H1 (cell line): ENCODE data around the gene GRIN2C. TPM values are rescaled to one million over a fixed set of nuclear protein-coding genes. Genes with fewer than 3 reads are reported as not detected.

Experiments used
- CTCF ChIA-PET: fragments of 300-600 bp; sonication (Branson Sonifier 250); formaldehyde crosslinking; loops from one replicate; lab custom pipeline; 2021; ENCODE audit not compliant: partially characterized antibody; lab: Charles Lee
- POLR2A ChIA-PET: fragments of 300-600 bp; sonication (Branson Sonifier 250); formaldehyde crosslinking; loops from one replicate; lab custom pipeline; 2021; ENCODE audit warnings: inconsistent platforms; ENCODE audit not compliant: partially characterized antibody; lab: Charles Lee
- DNase-seq, 2 experiments: peaks; one replicate each; pipeline versions ENCODE4 v3.0.0 to v3.0.0-alpha.2; 2010 to 2022; ENCODE audit warnings: low spot score in 2 of 2, low read depth in 1 of 2, mixed read lengths in 1 of 2
- FAIRE-seq: peaks from 2 replicates; lab custom pipeline; 2011; peaks lifted over from hg19 to GRCh38; lab: Jason Lieb, UNC
- H2AFZ ChIP-seq: 2 replicates; pipeline ENCODE4 v1.8.1; 2012; ENCODE audit warnings: low read length, inconsistent platforms
- H2AK5ac ChIP-seq: 2 replicates; pipeline ENCODE4 v1.6.1; 2013; ENCODE audit warnings: low read depth, low read length
- H2BK120ac ChIP-seq: replicated peaks from 2 replicates; pipeline ENCODE3; 2013; ENCODE audit warnings: low read depth, low read length, inconsistent platforms
- H2BK12ac ChIP-seq: 2 replicates; pipeline ENCODE4 v1.6.1; 2013; ENCODE audit warnings: low read depth, low read length
- H2BK15ac ChIP-seq: 2 replicates; pipeline ENCODE4 v1.6.1; 2013; ENCODE audit warnings: low read length
- H2BK20ac ChIP-seq: 2 replicates; pipeline ENCODE4 v1.6.1; 2013; ENCODE audit warnings: low read length
- H2BK5ac ChIP-seq: 2 replicates; pipeline ENCODE4 v1.6.1; 2013; ENCODE audit warnings: low read depth, low read length
- H3K14ac ChIP-seq: 2 replicates; pipeline ENCODE4 v1.6.1; 2013; ENCODE audit warnings: inconsistent platforms; ENCODE audit not compliant: insufficient read length
- H3K18ac ChIP-seq: 2 replicates; pipeline ENCODE4 v1.6.1; 2013; ENCODE audit warnings: low read length; ENCODE audit errors: extremely low read depth
- H3K23ac ChIP-seq: 2 replicates; pipeline ENCODE4 v1.6.1; 2013; ENCODE audit warnings: inconsistent platforms; ENCODE audit not compliant: insufficient read length
- H3K23me2 ChIP-seq: 2 replicates; pipeline ENCODE4 v1.6.1; 2013; ENCODE audit warnings: low read depth, low read length
- H3K27ac ChIP-seq: 2 replicates; pipeline ENCODE4 v1.6.1; 2011; ENCODE audit warnings: low read depth, low read length, inconsistent platforms
- H3K27me3 ChIP-seq, 4 experiments: replicated peaks in 1 of 4; 1 replicate in 1 of 4; 2 replicates in 3 of 4; pipeline versions ENCODE4 v1.6.1 to v1.8.1; 2011 to 2013; ENCODE audit warnings: low read length in 3 of 4, mild to moderate bottlenecking in 3 of 4, inconsistent platforms in 2 of 4, mixed read lengths in 2 of 4, moderate library complexity in 1 of 4; ENCODE audit not compliant: control insufficient read depth in 3 of 4, insufficient read depth in 3 of 4; ENCODE audit errors: extremely low read depth in 1 of 4
- H3K36me3 ChIP-seq, 4 experiments: 2 replicates each; pipeline versions ENCODE4 v1.6.1 to v1.8.1; 2011 to 2013; ENCODE audit warnings: mild to moderate bottlenecking in 4 of 4, low read length in 3 of 4, moderate library complexity in 2 of 4, control low read depth in 1 of 4, inconsistent platforms in 1 of 4; ENCODE audit not compliant: insufficient read depth in 4 of 4, control insufficient read depth in 2 of 4
- H3K4ac ChIP-seq: replicated peaks from 2 replicates; pipeline ENCODE3; 2013; ENCODE audit warnings: low read length, low read depth, mixed read lengths, inconsistent platforms; ENCODE audit not compliant: insufficient read length
- H3K4me1 ChIP-seq, 4 experiments: replicated peaks in 1 of 4; 1 replicate in 1 of 4; 2 replicates in 3 of 4; pipeline versions ENCODE4 v1.6.1 to v1.8.1; 2011 to 2013; ENCODE audit warnings: low read length in 3 of 4, inconsistent platforms in 2 of 4, mixed read lengths in 1 of 4; ENCODE audit not compliant: insufficient read depth in 4 of 4, control insufficient read depth in 3 of 4
- H3K4me2 ChIP-seq, 2 experiments: 2 replicates each; pipeline versions ENCODE4 v1.6.1 to v1.8.1; 2011 to 2013; ENCODE audit warnings: low read depth in 2 of 2, low read length in 2 of 2, control low read depth in 1 of 2, inconsistent platforms in 1 of 2, mild to moderate bottlenecking in 1 of 2; ENCODE audit not compliant: insufficient read depth in 1 of 2
- H3K4me3 ChIP-seq, 4 experiments: fragments of 200-600, 300-600 bp in 1 of 4; sonication (generic), shearing (Covaris generic), sonication (Bioruptor Twin) in 1 of 4; 2 replicates each; pipeline versions ENCODE4 v1.5.1 to v1.8.1; 2011 to 2016; ENCODE audit warnings: low read length in 4 of 4, low read depth in 3 of 4, control low read depth in 2 of 4, inconsistent platforms in 2 of 4, mild to moderate bottlenecking in 2 of 4, mixed read lengths in 1 of 4, moderate library complexity in 1 of 4; ENCODE audit not compliant: insufficient read depth in 2 of 4; ENCODE audit errors: extremely low read depth in 1 of 4
- H3K56ac ChIP-seq: replicated peaks from 2 replicates; pipeline ENCODE3; 2013; ENCODE audit warnings: low read depth, mild to moderate bottlenecking, mixed read lengths, low read length, inconsistent platforms; ENCODE audit not compliant: insufficient read length
- H3K79me1 ChIP-seq: 2 replicates; pipeline ENCODE4 v1.6.1; 2013; ENCODE audit warnings: low read depth, low read length, control low read depth
- H3K79me2 ChIP-seq, 2 experiments: 2 replicates each; pipeline versions ENCODE4 v1.6.1 to v1.8.1; 2012 to 2013; ENCODE audit warnings: low read length in 2 of 2, mild to moderate bottlenecking in 2 of 2, inconsistent platforms in 1 of 2; ENCODE audit not compliant: insufficient read depth in 2 of 2, control insufficient read depth in 1 of 2
- H3K9ac ChIP-seq, 4 experiments: replicated peaks in 1 of 4; 1 replicate in 1 of 4; 2 replicates in 3 of 4; pipeline versions ENCODE4 v1.6.1 to v1.8.1; 2011 to 2013; ENCODE audit warnings: low read depth in 3 of 4, low read length in 3 of 4, control low read depth in 2 of 4, mild to moderate bottlenecking in 2 of 4, moderate library complexity in 2 of 4, inconsistent platforms in 1 of 4; ENCODE audit errors: extremely low read depth in 1 of 4
- H3K9me3 ChIP-seq, 2 experiments: 2 replicates each; pipeline versions ENCODE4 v1.6.1 to v1.8.1; 2012 to 2013; ENCODE audit warnings: mild to moderate bottlenecking in 2 of 2, moderate library complexity in 2 of 2, control low read depth in 1 of 2, inconsistent platforms in 1 of 2, low read depth in 1 of 2, low read length in 1 of 2, mixed read lengths in 1 of 2; ENCODE audit not compliant: insufficient read depth in 2 of 2
- H4K20me1 ChIP-seq, 2 experiments: replicated peaks in 1 of 2; 2 replicates each; pipeline versions ENCODE3 to v1.8.1; 2011 to 2013; ENCODE audit warnings: inconsistent platforms in 2 of 2, low read length in 2 of 2, mild to moderate bottlenecking in 1 of 2; ENCODE audit not compliant: insufficient read depth in 2 of 2, control insufficient read depth in 1 of 2
- H4K5ac ChIP-seq: 2 replicates; pipeline ENCODE4 v1.6.1; 2013; ENCODE audit warnings: low read length, low read depth, mixed read lengths, inconsistent platforms; ENCODE audit not compliant: insufficient read length
- H4K8ac ChIP-seq: 2 replicates; pipeline ENCODE4 v1.8.0; 2013; ENCODE audit warnings: mild to moderate bottlenecking, moderate library complexity, low read length, inconsistent platforms; ENCODE audit not compliant: insufficient read depth; ENCODE audit errors: extremely low read depth
- H4K91ac ChIP-seq: replicated peaks from 2 replicates; pipeline ENCODE3; 2013; ENCODE audit warnings: low read length, mixed read lengths, inconsistent platforms; ENCODE audit not compliant: insufficient read length
- ASH2L ChIP-seq: fragments of 200-600, 300-600 bp; sonication (generic); IDR thresholded peaks from one replicate; pipeline ENCODE4 v1.7.1; 2017; ENCODE audit warnings: low read length
- CBX8 ChIP-seq: fragments of 300-800, 300-1000 bp; sonication (generic); IDR thresholded peaks from 2 replicates; pipeline ENCODE4 v1.7.1; 2016; ENCODE audit warnings: low read depth, low read length, borderline replicate concordance
- CEBPB ChIP-seq: IDR thresholded peaks from 2 replicates; pipeline ENCODE4 v1.6.1; 2012; ENCODE audit warnings: low read depth, low read length
- CHD2 ChIP-seq: IDR thresholded peaks from 2 replicates; pipeline ENCODE4 v1.6.1; 2012; ENCODE audit warnings: low read length, improper control_type of control experiment
- EGR1 ChIP-seq: IDR thresholded peaks from 2 replicates; pipeline ENCODE4 v1.6.1; 2011; ENCODE audit warnings: low read depth, low read length, borderline replicate concordance
- KDM4A ChIP-seq: IDR thresholded peaks from one replicate; pipeline ENCODE4 v1.7.1; 2012; ENCODE audit warnings: low read depth, mild to moderate bottlenecking, moderate library complexity, low read length, inconsistent platforms; ENCODE audit not compliant: severe bottlenecking
- RBBP5 ChIP-seq: IDR thresholded peaks from 2 replicates; pipeline ENCODE4 v1.7.1; 2012; ENCODE audit warnings: low read depth, mild to moderate bottlenecking, inconsistent platforms, low read length, moderate library complexity, borderline replicate concordance
- SRF ChIP-seq: IDR thresholded peaks from 2 replicates; pipeline ENCODE4 v1.6.1; 2011; ENCODE audit warnings: mild to moderate bottlenecking, low read depth, low read length, moderate library complexity
- TAF7 ChIP-seq: optimal IDR thresholded peaks from 2 replicates; pipeline ENCODE3; 2011; ENCODE audit warnings: low read depth, mild to moderate bottlenecking, inconsistent platforms, low read length, moderate library complexity, borderline replicate concordance
- ZNF274 ChIP-seq: IDR thresholded peaks from 2 replicates; pipeline ENCODE4 v1.7.0; 2012; ENCODE audit warnings: low read length, borderline replicate concordance; ENCODE audit errors: extremely low read depth
- WGBS, 2 experiments: shearing (Covaris generic) in 1 of 2; methylation state at CpG; one replicate each; pipeline versions ENCODE4 v1.1.6 to v1.1.7; 2013 to 2015; ENCODE audit warnings: low lambda C conversion rate in 2 of 2, mixed read lengths in 2 of 2, inconsistent platforms in 1 of 2, low coverage in 1 of 2, missing lambda C conversion rate in 1 of 2; ENCODE audit not compliant: insufficient replicate concordance in 2 of 2, insufficient coverage in 1 of 2, insufficient read length in 1 of 2; ENCODE audit errors: extremely low coverage in 1 of 2, missing lambda C conversion rate in 1 of 2; 5-methylcytosine and 5-hydroxymethylcytosine counted together
- polyA plus RNA-seq, 7 experiments: library from polyadenylated mRNA; depleted of rRNA in 3 of 7; stranded (reverse) in 5 of 7; unstranded in 2 of 7; fragments of >200 nt in 5 of 7; fragments of 200-250 nt in 2 of 7; gene quantifications; 1 replicate in 5 of 7; 2 replicates in 1 of 7; 4 replicates in 1 of 7; pipeline versions ENCODE4 v1.2.1 to v1.2.3, GENCODE V29; 2011 to 2013; ENCODE audit warnings: missing spikeins in 2 of 7, mixed read lengths in 2 of 7
- total RNA-seq: library from RNA; stranded (reverse); fragmentation: NEBNext Ultra II Directional; extraction: Animal tissue kit (Norgen Biotek cat#: 25700); gene quantifications from 2 replicates; pipeline ENCODE4 v1.2.1, GENCODE V29; 2021

GRIN2C gene
- total and polyA plus RNA-seq, 2 of the 8 experiments (the other 6 are each of a cell fraction or from before 2014, with no cell fraction given) = 0.06 to 0.07 TPM

DNA sequence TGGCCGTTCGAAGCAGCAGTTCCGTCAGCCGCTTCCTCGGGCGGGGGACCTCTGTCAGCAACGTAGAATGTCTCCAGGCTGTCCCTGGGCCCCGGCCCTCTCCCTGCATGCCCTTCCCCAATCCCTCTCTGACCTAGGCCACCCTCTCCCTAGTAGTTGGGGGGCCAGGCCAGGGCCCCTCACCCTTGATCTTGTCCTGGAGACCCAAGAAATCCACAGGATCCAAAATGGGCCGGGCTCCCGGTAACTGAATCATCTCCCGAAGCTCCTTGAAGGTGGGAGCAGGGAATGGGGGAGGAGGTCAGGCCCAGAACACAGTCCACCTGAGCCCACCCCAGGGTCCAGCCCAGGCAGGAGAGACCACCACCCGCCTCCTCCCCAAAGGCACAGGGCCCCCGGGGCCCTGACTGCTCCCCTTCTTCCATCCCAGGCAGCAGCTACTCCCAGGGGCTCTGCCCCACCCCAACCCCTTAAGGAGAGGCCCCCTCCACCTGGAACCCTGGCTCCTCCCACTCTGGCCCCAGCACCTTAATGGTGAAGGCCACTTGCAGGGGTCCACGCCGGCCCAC, 4.7 kb upstream of the GRIN2C start:
- no peaks in the 10 kb centered on the region; the same call in 1 of the 2 replicates for H3K23me2 ChIP-seq
- H3K14ac ChIP-seq = no peak overlapping the region
- H3K79me1 ChIP-seq = no peaks in the 10 kb centered on the region
- no peak overlapping the region for H4K91ac ChIP-seq
- peaks cover 0 to 8% (median 5%) of the 10 kb centered on the region in 4 experiments; a peak in 4 of 7 replicates for H3K4me1 ChIP-seq
- H3K56ac ChIP-seq = no peak overlapping the region
- no peak overlapping the region for H3K4me3 ChIP-seq
- FAIRE-seq = no peak
- H2AFZ ChIP-seq = no peak overlapping the region
- no peak overlapping the region for H2BK120ac ChIP-seq
- no peak overlapping the region for H3K4ac ChIP-seq
- H3K36me3 ChIP-seq = peaks cover 0 to 17% (median under 1%) of the 10 kb centered on the region in 4 experiments; a peak in 2 of 8 replicates
- H3K4me2 ChIP-seq = no peak overlapping the region
- 0 out of 2 replicates have a peak overlapping the region, but pooled peaks have one; percentile 24 for H3K18ac ChIP-seq
- H4K20me1 ChIP-seq = peaks cover 3 to 9% of the 10 kb centered on the region in 2 experiments
- WGBS, 2 experiments = 93% methylated on average over 15 of the region's 15 CpGs; no CpG with 5 or more reads in 1 of the 2 experiments
- H4K5ac ChIP-seq = no peak overlapping the region
- no peak overlapping the region for H3K23ac ChIP-seq
- no peak overlapping the region for H3K9ac ChIP-seq
- no peak overlapping the region for H2BK12ac ChIP-seq
- peaks cover 26 to 28% (median 26%) of the 10 kb centered on the region in 4 experiments for H3K27me3 ChIP-seq
- H2BK15ac ChIP-seq = no peak overlapping the region
- no peak overlapping the region for H2BK5ac ChIP-seq
- ChIA-PET CTCF (interaction anchor here (0.6 to 99.6 kb wide), 17 partner anchors 21 to 260 kb away, joined by 3 to 2981 read pairs (median 11); partner anchors contain the start of genes FADS6, FDXR, GRIN2C and NAT9), POLR2A (interaction anchor here (0.8 to 3.5 kb wide), 3 partner anchors 8 to 71 kb away, joined by 3 to 17 read pairs (median 3); partner anchors contain the start of genes FDXR and OTOP3)
- no peak overlapping the region for H4K8ac ChIP-seq
- H2AK5ac ChIP-seq = no peak overlapping the region
- no peak overlapping the region for H2BK20ac ChIP-seq
- H3K9me3 ChIP-seq = no peaks in the 10 kb centered on the region
- no peak overlapping the region for H3K27ac ChIP-seq
- no peaks in the 10 kb centered on the region for H3K79me2 ChIP-seq
- no peak for DNase-seq
- TF ChIP-seq SRF (no peak), ASH2L (no peak), TAF7 (no peak), RBBP5 (no peak), EGR1 (no peak), CHD2 (no peak), CBX8 (no peak), KDM4A (no peak), CEBPB (no peak), ZNF274 (no peak)
